ENCODE data around the gene PTPRE. TPM values are rescaled to one million over a fixed set of nuclear protein-coding genes. Genes with fewer than 3 reads are reported as not detected.

The PTPRE gene
- total RNA-seq, 1 experiment from 2014 or later = 0.50 TPM

- no peaks in the 10 kb centered on the region for H3K4me1 ChIP-seq
- no peaks in the 10 kb centered on the region for H3K27me3 ChIP-seq (replicated peaks; ENCODE audit: control insufficient read depth, insufficient read depth, low read length)
- TF ChIP-seq CTCF (IDR thresholded peaks at IDR 0.05; ENCODE audit: insufficient read depth in 1 of 2, low read depth in 1 of 2, low read length in 1 of 2, severe bottlenecking in 1 of 2, unreplicated experiment in 1 of 2) = no peak
- H3K4me3 Mint-ChIP-seq (ENCODE audit: unreplicated experiment) = no peak overlapping the region
- no peaks in the 10 kb centered on the region for H3K36me3 ChIP-seq (ENCODE audit: control insufficient read depth, insufficient read depth, low read length)
- no peak overlapping the region for H3K27ac Mint-ChIP-seq (ENCODE audit: unreplicated experiment)
- H3K36me3 Mint-ChIP-seq (ENCODE audit: insufficient read depth, unreplicated experiment) = no peaks in the 10 kb centered on the region
- POLR2A ChIA-PET = no interaction called here
- no peak overlapping the region for H3K4me3 ChIP-seq (ENCODE audit: low read depth, low read length)
- no TSS peak for BruUV-seq (replicated peaks)
- no peak for DNase-seq
- intact Hi-C loops (cut with micrococcal nuclease; ENCODE audit: unreplicated experiment) = no loop called here
- H3K27me3 Mint-ChIP-seq (ENCODE audit: insufficient read depth, unreplicated experiment) = peaks cover 3% of the 10 kb centered on the region
- CTCF ChIA-PET = no interaction called here
- no peaks in the 10 kb centered on the region for H3K9me3 Mint-ChIP-seq (ENCODE audit: unreplicated experiment)
- H3K9me3 ChIP-seq = no peaks in the 10 kb centered on the region
- H3K4me1 Mint-ChIP-seq (ENCODE audit: low read depth, unreplicated experiment) = no peaks in the 10 kb centered on the region
Measured at GRCh38 chr10:127991543-127992255, 84.8 kb downstream of the PTPRE start.

GRCh38 chr10:127992376-127992775, 85.5 kb downstream of the PTPRE start:
- Histone ChIP-seq H3K4me1 (no peaks in the 10 kb centered on the region), H3K36me3 (ENCODE audit: control insufficient read depth, insufficient read depth, low read length) (no peaks in the 10 kb centered on the region), H3K27me3 (replicated peaks; ENCODE audit: control insufficient read depth, insufficient read depth, low read length) (no peaks in the 10 kb centered on the region), H3K9me3 (no peaks in the 10 kb centered on the region), H3K4me3 (ENCODE audit: low read depth, low read length) (no peak overlapping the region)
- Mint-ChIP-seq H3K27ac (ENCODE audit: unreplicated experiment) (no peak overlapping the region), H3K36me3 (ENCODE audit: insufficient read depth, unreplicated experiment) (no peaks in the 10 kb centered on the region), H3K4me1 (ENCODE audit: low read depth, unreplicated experiment) (no peaks in the 10 kb centered on the region), H3K27me3 (ENCODE audit: insufficient read depth, unreplicated experiment) (peaks cover 3% of the 10 kb centered on the region), H3K9me3 (ENCODE audit: unreplicated experiment) (no peaks in the 10 kb centered on the region), H3K4me3 (ENCODE audit: unreplicated experiment) (no peak overlapping the region)
- no TSS peak for BruUV-seq (replicated peaks)
- ChIA-PET POLR2A (no interaction called here), CTCF (no interaction called here)
- no peak for DNase-seq
- TF ChIP-seq CTCF (IDR thresholded peaks at IDR 0.05; ENCODE audit: insufficient read depth in 1 of 2, low read depth in 1 of 2, low read length in 1 of 2, severe bottlenecking in 1 of 2, unreplicated experiment in 1 of 2) = no peak
- intact Hi-C loops (cut with micrococcal nuclease; ENCODE audit: unreplicated experiment) = no loop called here

- no peaks in the 10 kb centered on the region for H3K9me3 Mint-ChIP-seq (ENCODE audit: unreplicated experiment)
Measured at GRCh38 chr10:127993056-127993690, 86.3 kb downstream of the PTPRE start.

More at GRCh38 chr10:127993056-127993690, 86.3 kb downstream of the PTPRE start:
- CTCF ChIA-PET = no interaction called here
- no peak overlapping the region for H3K27ac Mint-ChIP-seq (ENCODE audit: unreplicated experiment)
- no peak for DNase-seq
- H3K27me3 ChIP-seq (replicated peaks; ENCODE audit: control insufficient read depth, insufficient read depth, low read length) = no peaks in the 10 kb centered on the region
- POLR2A ChIA-PET = no interaction called here
- peaks cover 8% of the 10 kb centered on the region for H3K27me3 Mint-ChIP-seq (ENCODE audit: insufficient read depth, unreplicated experiment)
- H3K4me3 Mint-ChIP-seq (ENCODE audit: unreplicated experiment) = no peak overlapping the region
- intact Hi-C loops (cut with micrococcal nuclease; ENCODE audit: unreplicated experiment) = no loop called here
- no peaks in the 10 kb centered on the region for H3K9me3 ChIP-seq
- no TSS peak for BruUV-seq (replicated peaks)
- H3K4me1 ChIP-seq = no peaks in the 10 kb centered on the region
- H3K4me1 Mint-ChIP-seq (ENCODE audit: low read depth, unreplicated experiment) = no peaks in the 10 kb centered on the region
- no peak for TF ChIP-seq CTCF (IDR thresholded peaks at IDR 0.05; ENCODE audit: insufficient read depth in 1 of 2, low read depth in 1 of 2, low read length in 1 of 2, severe bottlenecking in 1 of 2, unreplicated experiment in 1 of 2)
- no peaks in the 10 kb centered on the region for H3K36me3 ChIP-seq (ENCODE audit: control insufficient read depth, insufficient read depth, low read length)
- H3K36me3 Mint-ChIP-seq (ENCODE audit: insufficient read depth, unreplicated experiment) = no peaks in the 10 kb centered on the region
- no peak overlapping the region for H3K4me3 ChIP-seq (ENCODE audit: low read depth, low read length)
